ENCODE results near the gene TWIST2.

GRCh38 chr2:238847841-238848690 is at the start of gene TWIST2:
- TF ChIP-seq POLR2A (IDR thresholded peaks at IDR 0.05; ENCODE audit: low read depth, low read length) (no peak), TAF1 (IDR thresholded peaks at IDR 0.05; ENCODE audit: low read depth, low read length) (no peak)

Data from GM12891 (cell line).